AG09309 (cell line): ENCODE data around the gene PTGES.

Source experiments
- DNase-seq: peaks from one replicate; pipeline ENCODE4 v3.0.0-alpha.2; 2010; ENCODE audit warnings: low read depth
- H3K4me3 ChIP-seq: 2 replicates; pipeline ENCODE4 v1.5.1; 2011; ENCODE audit warnings: mild to moderate bottlenecking, low read depth, low read length, moderate library complexity; ENCODE audit not compliant: control insufficient read depth
- TF ChIP-seq, protein P1 (sequence below): IDR thresholded peaks from 2 replicates; pipeline ENCODE4 v1.5.1; 2011; ENCODE audit warnings: mild to moderate bottlenecking, low read depth, low read length, inconsistent platforms; ENCODE audit not compliant: insufficient read depth, control insufficient read depth; ENCODE audit errors: missing control alignments

The PTGES gene

DNA sequence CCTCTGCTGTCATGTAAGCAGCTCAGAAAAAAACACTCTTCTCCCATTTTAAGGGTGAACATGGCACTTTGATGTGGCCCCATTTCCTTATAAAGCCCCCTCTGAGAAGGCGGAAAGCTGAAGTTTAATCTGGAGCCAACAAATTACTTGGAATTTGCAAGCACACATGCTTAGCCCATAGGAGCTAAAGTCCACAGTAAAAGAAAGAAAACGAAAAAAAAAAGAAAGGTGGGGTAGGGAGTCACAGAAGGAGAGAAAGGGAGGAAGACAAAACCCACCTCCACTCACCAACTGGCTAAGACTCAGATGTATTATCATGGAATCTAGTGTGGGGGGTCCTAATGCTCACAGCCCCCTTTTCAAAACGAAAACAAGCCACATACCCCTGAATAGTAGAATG, 57.0 kb downstream of the PTGES start:
- TF ChIP-seq, protein P1, sequence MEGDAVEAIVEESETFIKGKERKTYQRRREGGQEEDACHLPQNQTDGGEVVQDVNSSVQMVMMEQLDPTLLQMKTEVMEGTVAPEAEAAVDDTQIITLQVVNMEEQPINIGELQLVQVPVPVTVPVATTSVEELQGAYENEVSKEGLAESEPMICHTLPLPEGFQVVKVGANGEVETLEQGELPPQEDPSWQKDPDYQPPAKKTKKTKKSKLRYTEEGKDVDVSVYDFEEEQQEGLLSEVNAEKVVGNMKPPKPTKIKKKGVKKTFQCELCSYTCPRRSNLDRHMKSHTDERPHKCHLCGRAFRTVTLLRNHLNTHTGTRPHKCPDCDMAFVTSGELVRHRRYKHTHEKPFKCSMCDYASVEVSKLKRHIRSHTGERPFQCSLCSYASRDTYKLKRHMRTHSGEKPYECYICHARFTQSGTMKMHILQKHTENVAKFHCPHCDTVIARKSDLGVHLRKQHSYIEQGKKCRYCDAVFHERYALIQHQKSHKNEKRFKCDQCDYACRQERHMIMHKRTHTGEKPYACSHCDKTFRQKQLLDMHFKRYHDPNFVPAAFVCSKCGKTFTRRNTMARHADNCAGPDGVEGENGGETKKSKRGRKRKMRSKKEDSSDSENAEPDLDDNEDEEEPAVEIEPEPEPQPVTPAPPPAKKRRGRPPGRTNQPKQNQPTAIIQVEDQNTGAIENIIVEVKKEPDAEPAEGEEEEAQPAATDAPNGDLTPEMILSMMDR: no peak
- no peak for DNase-seq
- no peak overlapping the region for H3K4me3 ChIP-seq

DNA sequence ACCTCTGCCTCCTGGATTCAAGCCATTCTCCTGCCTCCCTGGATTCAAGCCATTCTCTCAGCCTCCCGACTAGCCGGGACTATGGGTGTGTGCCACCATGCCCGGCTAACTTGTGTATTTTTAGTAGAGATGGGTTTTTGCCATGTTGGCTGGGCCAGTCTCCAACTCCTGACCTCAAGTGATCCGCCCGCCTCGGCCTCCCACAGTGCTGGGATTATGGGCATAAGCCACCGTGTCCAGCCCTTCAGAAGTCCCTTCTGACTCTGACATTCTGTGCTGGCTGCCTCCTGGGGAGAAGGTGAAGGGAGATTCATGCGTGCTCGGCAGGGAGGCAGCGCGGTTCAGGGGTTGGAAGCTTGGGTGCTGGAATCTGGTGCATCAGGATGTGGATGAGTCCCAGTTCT, 58.6 kb downstream of the PTGES start:
- no peak overlapping the region for H3K4me3 ChIP-seq
- TF ChIP-seq, protein P1: no peak
- DNase-seq: no peak

DNA sequence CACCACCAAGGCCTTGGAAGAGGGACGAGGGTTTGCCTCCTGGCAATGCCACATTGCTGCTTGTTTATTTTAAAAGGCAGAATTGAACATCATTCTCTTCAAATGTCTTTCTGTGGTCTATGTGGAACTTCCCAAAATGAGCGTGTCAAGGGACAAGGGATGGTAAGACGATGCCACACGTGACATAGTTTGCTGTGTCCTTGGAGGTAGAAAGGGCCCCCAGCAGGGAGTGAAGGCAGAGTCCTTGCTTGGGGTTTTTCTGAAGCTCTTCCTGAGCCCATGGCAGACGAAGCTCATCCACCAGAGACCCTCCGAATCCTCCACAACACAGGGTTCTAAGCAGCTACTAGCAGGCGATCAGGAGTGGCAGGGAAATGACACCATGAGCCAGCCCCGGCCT, 59.1 kb downstream of the PTGES start:
- DNase-seq: no peak
- no peak overlapping the region for H3K4me3 ChIP-seq
- TF ChIP-seq, protein P1: no peak

DNA sequence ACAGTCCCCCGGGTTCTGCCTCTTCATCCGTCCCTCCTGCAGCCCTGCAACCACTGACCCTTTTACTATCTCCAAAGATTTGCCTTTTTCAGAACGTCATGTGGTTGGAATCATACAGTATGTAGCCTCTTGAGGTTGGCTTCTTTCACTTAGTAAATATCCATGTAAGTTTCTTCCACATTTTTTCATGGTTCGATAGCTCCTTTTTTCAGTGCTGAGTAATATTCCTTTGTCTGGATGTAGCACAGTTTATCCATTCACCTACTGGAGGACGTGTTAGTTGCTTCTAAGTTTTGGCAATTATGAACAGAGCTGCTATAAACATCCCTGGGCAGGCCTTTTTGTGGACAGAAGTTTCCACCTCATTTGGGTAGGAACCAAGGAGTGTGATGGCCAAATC, 60.3 kb downstream of the PTGES start:
- no peak overlapping the region for H3K4me3 ChIP-seq
- TF ChIP-seq, protein P1: no peak
- DNase-seq: no peak
